C1 segment of cervical spinal cord (tissue), 14 donors: ENCODE results near the gene PPP1R14C.

ENCODE experiments used
- DNase-seq, 14 donors: peaks; one replicate each; lab custom pipeline; 2025; lab: John Stamatoyannopoulos, UW

The PPP1R14C gene

GRCh38 chr6:150138638-150139037 lies 4.2 kb upstream of the PPP1R14C start:
- DNase-seq = no peak

GRCh38 chr6:150139533-150139932 lies 3.3 kb upstream of the PPP1R14C start:
- no peak for DNase-seq

GRCh38 chr6:150140236-150140969 lies 2.4 kb upstream of the PPP1R14C start:
- no peak for DNase-seq

GRCh38 chr6:150142097-150142669 lies 661 bp upstream of the PPP1R14C start:
- peak in 4 of 14 donors; percentile 15 to 46 (median 37) for DNase-seq

GRCh38 chr6:150143516-150144293 lies 861 bp downstream of the PPP1R14C start:
- DNase-seq = peak in 1 of 14 donors; percentile 21

DNA sequence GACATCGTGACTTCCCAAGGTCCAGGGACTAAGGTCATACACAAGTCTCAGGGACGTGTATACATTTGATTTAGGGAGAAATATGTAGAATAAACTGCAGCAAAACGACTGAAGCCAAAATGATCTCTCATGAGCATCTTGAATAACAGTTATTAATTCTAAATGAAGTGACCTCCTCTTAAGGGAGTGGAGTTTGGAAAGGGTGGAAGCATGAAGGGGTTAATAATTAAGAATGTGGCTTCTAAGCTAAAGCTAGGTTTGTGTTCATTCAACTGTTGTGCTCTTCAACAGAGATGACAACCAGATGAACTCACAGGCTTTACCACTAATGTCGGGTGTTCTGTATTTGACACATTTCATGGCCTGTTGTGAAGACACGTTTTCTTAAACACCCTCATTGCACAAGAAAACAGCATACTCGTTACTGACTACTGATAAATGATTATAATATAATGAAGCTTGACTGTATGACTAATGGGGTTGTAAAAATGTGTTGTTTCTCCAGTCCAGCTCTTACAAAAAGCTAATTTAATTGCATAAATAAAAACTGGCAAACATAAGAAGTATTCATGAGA lies 1.5 kb downstream of the PPP1R14C start:
- no peak for DNase-seq

DNA sequence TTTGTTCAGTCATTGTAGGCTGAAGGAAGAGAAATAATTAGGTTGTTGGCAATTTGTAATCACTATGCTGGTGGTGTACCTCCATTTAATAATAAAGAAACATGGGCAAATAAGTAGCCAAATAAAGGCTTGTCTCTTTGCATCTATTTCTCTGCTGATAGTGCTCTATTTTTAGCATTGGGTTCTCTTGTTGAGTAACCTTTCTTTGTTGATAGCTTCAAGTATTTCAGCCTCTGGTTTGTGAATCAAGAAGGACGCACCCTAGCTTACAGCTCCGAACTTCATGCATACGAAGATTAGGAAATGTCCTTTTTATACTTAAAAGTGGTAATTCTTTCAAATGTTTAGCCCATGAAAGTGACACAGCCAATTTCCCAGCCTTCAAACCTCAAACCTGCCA lies 2.6 kb downstream of the PPP1R14C start:
- DNase-seq = no peak

DNA sequence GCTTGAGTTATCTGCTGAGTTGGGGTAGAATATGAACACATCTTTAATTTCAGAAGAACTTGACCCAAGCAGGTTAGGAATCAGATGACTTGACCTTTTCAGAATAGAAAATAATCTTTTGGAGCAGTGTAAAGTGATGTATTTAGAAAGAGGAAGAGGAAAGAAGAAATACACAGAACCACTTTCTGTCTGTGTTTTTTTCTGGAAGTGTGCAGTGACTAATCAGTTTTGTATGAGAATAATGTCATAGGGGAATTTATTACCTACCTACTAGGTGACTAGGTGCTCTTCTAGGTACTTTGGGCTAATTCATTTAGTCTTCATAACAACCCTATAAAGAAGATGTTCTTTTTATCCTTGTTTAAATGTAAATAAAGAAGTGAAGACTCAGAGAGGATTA lies 3.0 kb downstream of the PPP1R14C start:
- DNase-seq = no peak

GRCh38 chr6:150146436-150146835 lies 3.6 kb downstream of the PPP1R14C start:
- DNase-seq = no peak

- no peak for DNase-seq
Observed at GRCh38 chr6:150149146-150149545, 6.3 kb downstream of the PPP1R14C start.

- no peak for DNase-seq
Observed at GRCh38 chr6:150150458-150150820, 7.6 kb downstream of the PPP1R14C start.

DNA sequence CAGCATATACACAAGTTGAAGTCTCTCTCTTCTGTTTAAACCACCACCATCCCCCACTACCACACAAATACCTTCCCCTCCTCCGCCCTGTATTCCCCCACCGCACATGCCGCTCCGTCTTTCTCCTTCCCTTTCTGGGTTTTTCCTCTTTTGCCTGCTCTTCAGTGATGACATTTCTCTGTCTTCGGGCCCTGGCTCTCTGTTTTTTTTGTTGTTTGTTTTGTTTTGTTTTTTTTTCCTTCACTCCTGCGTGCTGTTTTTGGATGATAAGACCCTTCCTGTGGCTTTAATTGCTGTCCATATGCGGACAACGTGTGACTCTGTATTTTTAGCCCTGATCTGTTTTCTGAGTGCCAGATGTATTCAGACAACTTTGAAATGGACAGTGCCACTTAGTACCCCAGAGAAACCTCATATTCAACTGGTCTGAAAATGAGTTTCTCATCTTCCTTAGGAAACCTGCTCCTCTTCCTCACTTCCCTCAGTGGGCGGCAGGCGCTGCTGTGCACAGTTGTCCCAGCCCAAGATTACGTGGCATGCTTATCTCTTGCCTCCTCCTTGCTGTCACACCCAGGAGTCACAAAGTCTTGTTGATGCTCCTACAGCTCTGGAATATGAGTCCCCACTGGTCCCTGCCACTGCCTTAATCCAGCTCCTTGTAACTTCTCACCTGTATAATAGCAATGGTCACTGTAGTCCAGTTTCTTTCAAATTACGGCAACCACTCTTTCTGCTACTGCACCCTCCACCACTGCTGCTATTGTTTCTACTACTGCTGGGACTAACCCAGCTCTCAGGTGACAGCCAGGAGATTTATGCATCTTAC lies 8.2 kb downstream of the PPP1R14C start:
- DNase-seq = no peak

DNA sequence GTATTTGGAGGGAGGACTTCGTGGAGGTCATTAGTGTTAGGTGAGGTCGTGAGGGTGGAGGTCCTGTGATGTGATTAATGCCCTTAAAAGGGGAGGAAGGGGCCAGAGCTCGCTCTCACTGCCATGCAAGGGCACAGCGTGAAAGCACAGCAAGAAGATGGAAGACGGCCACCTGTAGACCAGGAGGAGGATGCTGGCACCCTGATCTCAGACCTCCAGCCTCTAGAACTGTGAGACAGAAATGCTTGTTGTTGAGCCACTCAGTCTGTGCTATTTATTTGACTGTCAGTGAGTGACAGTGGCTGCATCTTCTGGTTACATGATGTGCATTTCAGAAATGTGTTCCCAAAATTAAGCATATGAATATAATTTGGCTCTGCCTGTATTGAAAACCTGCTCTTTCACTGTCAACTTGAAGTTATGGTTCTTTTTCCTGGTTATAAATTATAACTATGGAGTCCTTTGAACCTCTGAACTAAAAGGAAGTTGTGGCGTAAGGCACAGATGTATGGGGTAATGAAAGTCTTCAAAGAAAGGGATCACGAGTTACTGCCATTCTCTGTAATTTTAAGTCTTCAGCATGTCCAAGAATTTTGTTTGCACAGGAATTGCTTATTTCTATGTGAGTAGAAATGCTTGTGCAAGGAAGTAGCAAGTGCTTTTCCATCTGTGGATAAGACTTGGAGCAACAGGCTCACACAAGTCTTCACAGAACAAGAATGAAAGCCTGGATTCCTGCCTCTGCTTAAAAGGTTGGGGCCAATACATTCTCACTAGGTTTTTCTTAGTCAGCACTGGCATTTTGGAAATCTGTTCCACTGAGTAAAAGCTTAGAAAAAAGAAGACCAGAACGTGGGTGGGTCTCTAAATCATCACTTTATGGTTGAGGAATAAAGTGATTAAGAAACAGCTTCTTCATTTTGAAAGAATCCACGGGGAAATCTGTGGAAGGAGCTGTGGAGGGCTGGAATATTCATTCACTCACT lies 10.3 kb downstream of the PPP1R14C start:
- no peak for DNase-seq

GRCh38 chr6:150153905-150154492 lies 11.2 kb downstream of the PPP1R14C start:
- no peak for DNase-seq

GRCh38 chr6:150156460-150156859 lies 13.6 kb downstream of the PPP1R14C start:
- no peak for DNase-seq

DNA sequence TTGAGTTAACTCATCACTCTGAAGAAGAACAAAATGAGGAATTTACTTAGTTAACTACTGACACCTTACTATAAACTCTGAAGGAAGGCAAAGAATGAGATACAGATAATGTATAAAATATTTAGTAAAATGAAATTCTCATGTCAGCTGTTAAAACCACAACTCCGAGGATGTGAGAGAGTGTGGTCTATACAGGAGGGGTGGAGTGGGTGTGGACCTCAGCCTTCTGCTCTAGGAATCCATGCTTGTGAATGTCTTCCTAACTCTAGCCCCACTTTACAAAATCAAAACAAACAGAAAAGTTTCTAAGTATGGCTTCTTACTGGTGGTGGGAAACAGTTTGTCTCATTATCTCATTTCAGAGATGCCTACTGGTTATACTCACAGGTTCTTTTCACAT lies 14.2 kb downstream of the PPP1R14C start:
- DNase-seq = no peak

GRCh38 chr6:150159757-150160156 lies 16.9 kb downstream of the PPP1R14C start:
- DNase-seq = no peak

DNA sequence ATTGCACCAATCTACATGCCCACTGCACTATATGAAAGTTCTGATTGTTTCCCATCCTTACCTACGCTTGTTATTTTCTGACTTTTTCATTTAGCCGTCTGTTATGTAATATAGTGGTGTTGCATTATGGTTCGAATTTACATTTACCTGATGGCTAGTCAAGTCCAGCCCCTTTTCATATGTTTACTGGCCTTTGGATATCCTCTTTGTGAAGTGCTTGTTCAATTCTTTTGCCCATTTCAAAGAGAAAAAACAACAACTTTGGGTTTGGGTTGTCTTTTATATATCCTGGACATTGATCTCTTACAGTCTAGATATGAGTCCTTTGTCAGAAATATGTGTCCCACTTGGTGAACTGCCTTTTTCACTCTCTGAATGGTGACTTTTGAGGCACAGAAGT lies 21.1 kb downstream of the PPP1R14C start:
- DNase-seq = no peak

DNA sequence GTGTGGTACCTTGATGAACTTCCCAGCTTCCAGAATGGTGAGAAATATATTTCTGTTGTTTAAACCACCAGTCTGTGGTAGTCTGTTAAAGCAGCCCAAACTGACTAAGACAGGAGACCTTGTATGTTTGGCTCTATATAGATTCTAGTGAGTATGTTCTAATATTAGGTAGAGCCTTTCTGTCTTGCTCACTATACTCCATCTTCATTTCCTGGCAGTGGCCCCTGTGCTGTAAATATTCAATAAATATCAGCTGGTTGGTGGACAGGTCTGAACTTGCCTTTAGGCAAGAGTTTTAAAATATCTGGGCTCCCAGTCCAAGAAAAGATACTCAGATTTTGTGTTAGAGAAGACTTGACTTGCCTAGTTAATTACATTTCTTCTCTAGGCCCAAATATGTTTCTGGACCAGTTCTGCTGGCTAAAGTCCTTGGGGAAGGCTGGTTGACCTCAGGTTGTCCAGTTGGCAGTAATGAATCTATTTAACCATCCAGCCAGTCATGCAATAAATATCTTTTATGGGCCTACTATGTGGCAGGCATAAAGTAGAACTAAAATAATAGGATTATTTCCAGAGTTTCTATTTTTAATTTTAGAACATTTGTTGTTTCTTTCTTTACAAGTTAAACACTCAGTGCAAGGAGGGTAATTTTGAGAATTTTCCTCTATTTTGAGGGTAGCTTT lies 22.3 kb downstream of the PPP1R14C start:
- DNase-seq = no peak
